GM19023 (cell line): ENCODE data around the gene NVL.

Source experiments
- ATAC-seq: cut with Tn5 transposase; IDR thresholded peaks from one replicate; pipeline ENCODE4 v1.9.1; 2021; ENCODE audit warnings: mild to moderate bottlenecking, moderate library complexity; ENCODE audit not compliant: unreplicated experiment

Gene NVL

GRCh38 chr1:224201383-224201782 lies 128.6 kb downstream of the NVL start:
- no peak for ATAC-seq

GRCh38 chr1:224199679-224200078 lies 130.3 kb downstream of the NVL start:
- ATAC-seq = no peak

- ATAC-seq = no peak
These were observed 131.4 kb downstream of the NVL start for GRCh38 chr1:224198572-224198971.

- ATAC-seq = no peak
These were observed 133.0 kb downstream of the NVL start for GRCh38 chr1:224196813-224197600.

- ATAC-seq = no peak
These were observed 136.5 kb downstream of the NVL start for GRCh38 chr1:224193319-224193966.

GRCh38 chr1:224192082-224192788 lies 137.7 kb downstream of the NVL start:
- ATAC-seq = no peak

- no peak for ATAC-seq
These were observed 140.4 kb downstream of the NVL start for GRCh38 chr1:224189561-224189960.

- no peak for ATAC-seq
These were observed 141.7 kb downstream of the NVL start for GRCh38 chr1:224188286-224188685.

- ATAC-seq = no peak
These were observed 144.8 kb downstream of the NVL start for GRCh38 chr1:224185208-224185607.

- peak; percentile 51 for ATAC-seq
These were observed 146.2 kb downstream of the NVL start for GRCh38 chr1:224183591-224184312.

- ATAC-seq = peak; percentile 74
These were observed 146.9 kb downstream of the NVL start, which contains the start of gene DEGS1 for GRCh38 chr1:224182866-224183590. TSS of gene DEGS1 (plus strand) at chr1:224183240. CDS start at chr1:224183337, 97 bp downstream.

- peak; percentile 24 for ATAC-seq
These were observed 147.7 kb downstream of the NVL start for GRCh38 chr1:224182057-224182865.

GRCh38 chr1:224181453-224181810 lies 148.5 kb downstream of the NVL start:
- no peak for ATAC-seq

- ATAC-seq = no peak
These were observed 149.1 kb downstream of the NVL start for GRCh38 chr1:224180783-224181452.

- no peak for ATAC-seq
These were observed 151.1 kb downstream of the NVL start for GRCh38 chr1:224178894-224179293.

GRCh38 chr1:224177356-224177999 lies 152.5 kb downstream of the NVL start:
- ATAC-seq = no peak
